ENCODE measurements around the gene MAD1L1. TPM values are rescaled to one million over a fixed set of nuclear protein-coding genes. Genes with fewer than 3 reads are reported as not detected.

Gene MAD1L1
- total RNA-seq, 1 experiment from 2014 or later = 38.5 TPM

DNA sequence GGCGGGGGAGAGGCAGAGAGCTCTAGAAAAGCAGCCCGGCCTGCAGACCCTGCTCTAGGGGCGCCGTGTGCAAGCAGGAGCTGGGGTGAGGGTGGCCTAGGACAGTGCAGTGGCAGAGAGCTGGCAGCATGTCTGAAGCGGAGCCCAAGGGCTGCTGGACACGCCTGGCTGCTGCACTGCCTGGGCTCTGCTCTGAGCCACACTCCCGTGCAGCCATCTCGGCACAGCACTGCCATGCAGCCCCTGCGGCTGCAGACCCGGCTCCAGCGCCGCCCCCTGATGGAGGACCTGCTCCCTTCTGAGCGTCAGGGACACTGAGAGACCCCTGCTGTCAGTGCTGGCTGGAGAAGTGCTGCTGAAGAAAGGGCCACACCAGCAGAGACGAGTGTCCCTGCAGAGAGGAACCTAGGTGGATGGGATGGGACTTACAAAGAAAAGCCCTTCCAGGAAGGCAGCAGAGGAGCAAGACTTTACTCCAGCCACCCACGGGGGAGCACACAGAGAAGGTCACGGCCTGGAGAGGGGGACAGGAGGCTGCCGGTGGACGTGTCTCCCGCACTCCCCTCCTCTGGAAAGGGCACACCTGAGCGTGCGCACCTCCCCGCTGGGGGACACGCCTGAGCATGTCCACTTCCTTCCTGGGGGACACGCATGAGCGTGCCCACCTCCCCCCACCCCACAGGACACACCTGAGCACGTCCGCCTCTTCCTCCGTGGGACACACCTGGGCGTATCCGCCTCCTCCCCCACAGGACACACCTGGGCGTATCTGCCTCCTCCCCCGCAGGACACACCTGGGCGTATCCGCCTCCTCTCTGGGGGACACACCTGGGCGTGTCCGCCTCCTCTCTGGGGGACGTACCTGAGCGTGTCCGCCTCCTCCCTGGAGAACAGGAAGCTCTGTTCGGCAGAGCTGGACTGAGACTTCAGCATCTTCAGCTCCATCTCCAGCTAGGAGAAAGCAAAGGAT, 252.9 kb downstream of the MAD1L1 start:
- no peak overlapping the region for H3K9ac ChIP-seq (ENCODE audit: low read length)
- H4K20me1 ChIP-seq (ENCODE audit: insufficient read depth) = no peaks in the 10 kb centered on the region
- peak; percentile 51; the same call in 1 of the 2 replicates for ATAC-seq
- H3K27ac ChIP-seq (ENCODE audit: low read depth, low read length) = no peak overlapping the region
- RAD21 ChIA-PET (ENCODE audit: low non-redundant PET in 1 of 2, low total read pairs in 2 of 2, uncharacterized antibody in 2 of 2, unreplicated experiment in 2 of 2) = interaction anchor here in 1 of 2 experiments (0.6 kb wide), 1 partner anchor 269 kb away, joined by 4 read pairs; no protein-coding TSS in a partner anchor
- no peak for DNase-seq (ENCODE audit: low read depth, low spot score)
- no TSS peak for BruUV-seq (replicated peaks)
- no peaks in the 10 kb centered on the region for H3K36me3 ChIP-seq (ENCODE audit: control insufficient read depth in 1 of 2, insufficient read depth in 2 of 2, low read length in 2 of 2)
- no peaks in the 10 kb centered on the region for H3K79me2 ChIP-seq (ENCODE audit: insufficient read depth, low read length)
- intact Hi-C loops (cut with micrococcal nuclease) = no loop called here
- H3K4me2 ChIP-seq (ENCODE audit: low read length) = no peak overlapping the region
- no peaks in the 10 kb centered on the region for H3K9me2 ChIP-seq (ENCODE audit: insufficient read depth)
- CTCF ChIA-PET = no interaction called here
- TF ChIP-seq SP1 (IDR thresholded peaks at IDR 0.05; ENCODE audit: low read depth) (no peak), FOSL1 (IDR thresholded peaks at IDR 0.05; ENCODE audit: low read depth) (no peak), SRF (IDR thresholded peaks at IDR 0.05; ENCODE audit: low read depth) (no peak), YY1 (IDR thresholded peaks at IDR 0.05; ENCODE audit: extremely low read depth, insufficient replicate concordance, low read depth, low read length) (no peak), EGR1 (IDR thresholded peaks at IDR 0.05; ENCODE audit: low read depth) (no peak), ZFX (IDR thresholded peaks at IDR 0.05) (no peak), TCF7L2 (IDR thresholded peaks at IDR 0.05; ENCODE audit: borderline replicate concordance, extremely low read depth, insufficient read depth, insufficient read length) (no peak), POLR2A (IDR thresholded peaks at IDR 0.05; ENCODE audit: borderline replicate concordance, extremely low read depth, insufficient read depth, insufficient read length) (no peak), EZH2 (IDR thresholded peaks at IDR 0.05) (no peak), ELF1 (IDR thresholded peaks at IDR 0.05; ENCODE audit: borderline replicate concordance, low read depth) (no peak), JUND (IDR thresholded peaks at IDR 0.05) (no peak), SIN3A (IDR thresholded peaks at IDR 0.05; ENCODE audit: low read depth) (no peak), RAD21 (IDR thresholded peaks at IDR 0.05; ENCODE audit: low read depth) (no peak), POLR2AphosphoS5 (IDR thresholded peaks at IDR 0.05; ENCODE audit: low read depth, low read length) (no peak), ZNF274 (IDR thresholded peaks at IDR 0.05; ENCODE audit: low read depth, low read length) (no peak), CEBPB (IDR thresholded peaks at IDR 0.05; ENCODE audit: low read depth) (no peak)
- TF ChIP-seq, protein P1, sequence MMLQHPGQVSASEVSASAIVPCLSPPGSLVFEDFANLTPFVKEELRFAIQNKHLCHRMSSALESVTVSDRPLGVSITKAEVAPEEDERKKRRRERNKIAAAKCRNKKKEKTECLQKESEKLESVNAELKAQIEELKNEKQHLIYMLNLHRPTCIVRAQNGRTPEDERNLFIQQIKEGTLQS (IDR thresholded peaks at IDR 0.05) = no peak
- TF ChIP-seq, protein P2, sequence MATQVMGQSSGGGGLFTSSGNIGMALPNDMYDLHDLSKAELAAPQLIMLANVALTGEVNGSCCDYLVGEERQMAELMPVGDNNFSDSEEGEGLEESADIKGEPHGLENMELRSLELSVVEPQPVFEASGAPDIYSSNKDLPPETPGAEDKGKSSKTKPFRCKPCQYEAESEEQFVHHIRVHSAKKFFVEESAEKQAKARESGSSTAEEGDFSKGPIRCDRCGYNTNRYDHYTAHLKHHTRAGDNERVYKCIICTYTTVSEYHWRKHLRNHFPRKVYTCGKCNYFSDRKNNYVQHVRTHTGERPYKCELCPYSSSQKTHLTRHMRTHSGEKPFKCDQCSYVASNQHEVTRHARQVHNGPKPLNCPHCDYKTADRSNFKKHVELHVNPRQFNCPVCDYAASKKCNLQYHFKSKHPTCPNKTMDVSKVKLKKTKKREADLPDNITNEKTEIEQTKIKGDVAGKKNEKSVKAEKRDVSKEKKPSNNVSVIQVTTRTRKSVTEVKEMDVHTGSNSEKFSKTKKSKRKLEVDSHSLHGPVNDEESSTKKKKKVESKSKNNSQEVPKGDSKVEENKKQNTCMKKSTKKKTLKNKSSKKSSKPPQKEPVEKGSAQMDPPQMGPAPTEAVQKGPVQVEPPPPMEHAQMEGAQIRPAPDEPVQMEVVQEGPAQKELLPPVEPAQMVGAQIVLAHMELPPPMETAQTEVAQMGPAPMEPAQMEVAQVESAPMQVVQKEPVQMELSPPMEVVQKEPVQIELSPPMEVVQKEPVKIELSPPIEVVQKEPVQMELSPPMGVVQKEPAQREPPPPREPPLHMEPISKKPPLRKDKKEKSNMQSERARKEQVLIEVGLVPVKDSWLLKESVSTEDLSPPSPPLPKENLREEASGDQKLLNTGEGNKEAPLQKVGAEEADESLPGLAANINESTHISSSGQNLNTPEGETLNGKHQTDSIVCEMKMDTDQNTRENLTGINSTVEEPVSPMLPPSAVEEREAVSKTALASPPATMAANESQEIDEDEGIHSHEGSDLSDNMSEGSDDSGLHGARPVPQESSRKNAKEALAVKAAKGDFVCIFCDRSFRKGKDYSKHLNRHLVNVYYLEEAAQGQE (IDR thresholded peaks at IDR 0.05; ENCODE audit: low read depth) = no peak
- TF ChIP-seq, protein P3, sequence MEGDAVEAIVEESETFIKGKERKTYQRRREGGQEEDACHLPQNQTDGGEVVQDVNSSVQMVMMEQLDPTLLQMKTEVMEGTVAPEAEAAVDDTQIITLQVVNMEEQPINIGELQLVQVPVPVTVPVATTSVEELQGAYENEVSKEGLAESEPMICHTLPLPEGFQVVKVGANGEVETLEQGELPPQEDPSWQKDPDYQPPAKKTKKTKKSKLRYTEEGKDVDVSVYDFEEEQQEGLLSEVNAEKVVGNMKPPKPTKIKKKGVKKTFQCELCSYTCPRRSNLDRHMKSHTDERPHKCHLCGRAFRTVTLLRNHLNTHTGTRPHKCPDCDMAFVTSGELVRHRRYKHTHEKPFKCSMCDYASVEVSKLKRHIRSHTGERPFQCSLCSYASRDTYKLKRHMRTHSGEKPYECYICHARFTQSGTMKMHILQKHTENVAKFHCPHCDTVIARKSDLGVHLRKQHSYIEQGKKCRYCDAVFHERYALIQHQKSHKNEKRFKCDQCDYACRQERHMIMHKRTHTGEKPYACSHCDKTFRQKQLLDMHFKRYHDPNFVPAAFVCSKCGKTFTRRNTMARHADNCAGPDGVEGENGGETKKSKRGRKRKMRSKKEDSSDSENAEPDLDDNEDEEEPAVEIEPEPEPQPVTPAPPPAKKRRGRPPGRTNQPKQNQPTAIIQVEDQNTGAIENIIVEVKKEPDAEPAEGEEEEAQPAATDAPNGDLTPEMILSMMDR (IDR thresholded peaks at IDR 0.05 in 2 of 3, conservative IDR thresholded peaks at IDR 0.05 in 1 of 3; ENCODE audit: borderline replicate concordance in 1 of 3, insufficient read depth in 1 of 3, low read depth in 2 of 3, low read length in 2 of 3) = no peak
- H3K9me3 ChIP-seq (ENCODE audit: control insufficient read depth in 1 of 2, insufficient read depth in 1 of 2, low read depth in 1 of 2, low read length in 2 of 2) = no peaks in the 10 kb centered on the region
- POLR2A ChIA-PET = no interaction called here
- H3K4me3 ChIP-seq (replicated peaks in 1 of 2; ENCODE audit: low read depth in 1 of 2, low read length in 2 of 2) = no peak overlapping the region
- H3K27me3 ChIP-seq (ENCODE audit: insufficient read depth, low read length) = no peaks in the 10 kb centered on the region
- peaks cover 0 to 11% of the 10 kb centered on the region in 2 experiments; a peak in 2 of 4 replicates for H3K4me1 ChIP-seq (ENCODE audit: control insufficient read depth in 1 of 2, insufficient read depth in 2 of 2, low read length in 2 of 2)
- H2AFZ ChIP-seq (ENCODE audit: low read depth, low read length, poor library complexity, severe bottlenecking) = no peak overlapping the region
